Colonic mucosa (tissue), 4 donors: ENCODE measurements around the gene BFSP2. TPM values are rescaled to one million over a fixed set of nuclear protein-coding genes. Genes with fewer than 3 reads are reported as not detected.
"Not testable (repeated sequence)": the region's sequence is repeated elsewhere in the genome, so short reads cannot be mapped to it uniquely, and the experiment has no call there.

Experiments used
- DNase-seq: peaks from one replicate; pipeline ENCODE4 v3.0.0-alpha.2; 2020
- H3K27ac ChIP-seq: fragments of 200-600 bp; one replicate; pipeline ENCODE4 v1.8.0; 2021
- H3K27me3 ChIP-seq: fragments of 200-600 bp; one replicate; pipeline ENCODE4 v1.8.0; 2021
- H3K36me3 ChIP-seq: fragments of 200-600 bp; one replicate; pipeline ENCODE4 v1.8.0; 2021
- H3K4me1 ChIP-seq: fragments of 200-600 bp; one replicate; pipeline ENCODE4 v1.8.0; 2021; ENCODE audit warnings: mild to moderate bottlenecking
- H3K4me3 ChIP-seq: fragments of 200-600 bp; one replicate; pipeline ENCODE4 v1.8.0; 2021
- H3K9ac ChIP-seq, 2 donors: one replicate each; pipeline ENCODE4 v1.7.0; 2013; ENCODE audit warnings: control low read depth in 2 of 2, low read depth in 2 of 2, low read length in 2 of 2
- H3K9me3 ChIP-seq: fragments of 200-600 bp; one replicate; pipeline ENCODE4 v1.8.0; 2021
- CTCF ChIP-seq: fragments of 200-600 bp; IDR thresholded peaks from one replicate; pipeline ENCODE4 v1.8.0; 2022; ENCODE audit warnings: antibody characterized with exemption, mild to moderate bottlenecking
- intact Hi-C: fragments of 100-400 bp; cut with DNase I; formaldehyde crosslinking; loops from one replicate; pipeline ENCODE4 v1.14.1; 2022
- total RNA-seq, 2 donors: library from RNA; stranded (reverse); fragmentation: NEBNext Ultra II Directional in 1 of 2; extraction: Animal tissue kit (Norgen Biotek cat#: 25700) in 1 of 2; gene quantifications; one replicate each; pipeline ENCODE4 v1.2.1, GENCODE V29; 2021
- donor health status: healthy.
- donor health status: DM: no; HTN: no; CAD: no.
- donor health status: DM: no; HTN: no; CAD: no.

The BFSP2 gene
- total RNA-seq, 2 donors from 2014 or later = 0.64 TPM; not detected in 1

DNA sequence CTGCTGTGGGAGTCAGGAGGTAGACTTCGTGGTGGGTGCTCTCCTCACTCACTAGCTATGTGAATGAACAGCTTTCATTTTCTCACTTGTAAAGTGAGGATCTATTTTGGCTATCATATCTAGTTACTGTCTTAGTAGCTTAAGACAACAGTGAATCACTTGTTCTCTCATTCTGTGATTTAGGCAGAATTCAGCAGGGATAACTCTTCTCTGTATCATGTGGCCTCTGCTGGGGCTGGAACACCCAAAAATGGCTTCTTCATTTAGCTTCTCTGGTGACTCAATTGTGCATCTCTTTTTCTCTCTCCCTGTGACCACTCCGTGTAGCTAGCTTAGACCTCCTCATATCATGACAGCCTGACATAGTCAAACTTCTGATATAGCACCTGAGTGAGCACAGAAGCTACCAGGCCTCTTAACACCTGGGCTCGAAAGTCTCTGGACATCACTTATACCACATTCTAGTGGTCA is 68.4 kb downstream of the BFSP2 start:
- H3K9me3 ChIP-seq = no peaks in the 10 kb centered on the region
- H3K27ac ChIP-seq = no peak overlapping the region
- no peak overlapping the region for H3K4me3 ChIP-seq
- no peaks in the 10 kb centered on the region for H3K27me3 ChIP-seq
- no peak overlapping the region for H3K9ac ChIP-seq
- no peak for TF ChIP-seq CTCF
- DNase-seq = no peak
- intact Hi-C loops = loop anchor here (10.0 kb wide), 1 partner anchor 107 kb away; the partner anchor contains the start of gene CDV3
- no peaks in the 10 kb centered on the region for H3K36me3 ChIP-seq
- peaks cover 2% of the 10 kb centered on the region for H3K4me1 ChIP-seq

- intact Hi-C loops = loop anchor here (10.0 kb wide), 1 partner anchor 106 kb away; the partner anchor contains the start of gene CDV3
- Histone ChIP-seq H3K9me3 (no peaks in the 10 kb centered on the region), H3K36me3 (no peaks in the 10 kb centered on the region), H3K4me1 (no peaks in the 10 kb centered on the region), H3K4me3 (no peak overlapping the region), H3K27ac (no peak overlapping the region), H3K9ac (no peak overlapping the region), H3K27me3 (no peaks in the 10 kb centered on the region)
- no peak for TF ChIP-seq CTCF
- no peak for DNase-seq
Observed at GRCh38 chr3:133469140-133469731, 69.4 kb downstream of the BFSP2 start.

GRCh38 chr3:133472242-133472641 is 72.4 kb downstream of the BFSP2 start:
- Histone ChIP-seq H3K4me1 (no peaks in the 10 kb centered on the region), H3K36me3 (no peaks in the 10 kb centered on the region), H3K4me3 (no peak overlapping the region), H3K27ac (no peak overlapping the region), H3K9ac (no peak overlapping the region), H3K27me3 (no peaks in the 10 kb centered on the region), H3K9me3 (no peaks in the 10 kb centered on the region)
- peak; percentile 56 for DNase-seq
- TF ChIP-seq CTCF = no peak
- intact Hi-C loops = no loop called here

DNA sequence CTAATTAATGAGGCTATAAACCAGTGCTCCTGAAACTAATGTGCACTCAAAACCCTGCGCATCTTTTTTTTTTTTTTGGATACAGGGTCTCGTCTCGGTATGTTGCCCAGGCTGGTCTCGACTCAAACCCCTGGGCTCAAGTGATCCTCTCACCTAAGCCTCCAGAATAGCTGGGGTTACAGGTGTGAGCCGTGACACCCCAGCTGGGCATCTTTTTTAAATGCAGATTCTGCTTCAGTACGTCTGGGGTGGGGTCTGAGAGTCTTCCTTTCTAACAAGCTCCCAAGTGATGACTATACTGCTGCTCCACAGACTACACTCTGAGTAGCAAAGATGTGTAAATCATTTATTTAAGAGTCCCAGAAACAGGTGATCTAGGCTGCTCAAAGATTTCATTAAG is 73.0 kb downstream of the BFSP2 start:
- no peak for DNase-seq
- Histone ChIP-seq H3K4me3 (no peak overlapping the region), H3K27me3 (no peaks in the 10 kb centered on the region), H3K4me1 (no peaks in the 10 kb centered on the region), H3K9me3 (no peaks in the 10 kb centered on the region), H3K27ac (no peak overlapping the region), H3K9ac (no peak overlapping the region), H3K36me3 (no peaks in the 10 kb centered on the region)
- no peak for TF ChIP-seq CTCF
- intact Hi-C loops = no loop called here

DNA sequence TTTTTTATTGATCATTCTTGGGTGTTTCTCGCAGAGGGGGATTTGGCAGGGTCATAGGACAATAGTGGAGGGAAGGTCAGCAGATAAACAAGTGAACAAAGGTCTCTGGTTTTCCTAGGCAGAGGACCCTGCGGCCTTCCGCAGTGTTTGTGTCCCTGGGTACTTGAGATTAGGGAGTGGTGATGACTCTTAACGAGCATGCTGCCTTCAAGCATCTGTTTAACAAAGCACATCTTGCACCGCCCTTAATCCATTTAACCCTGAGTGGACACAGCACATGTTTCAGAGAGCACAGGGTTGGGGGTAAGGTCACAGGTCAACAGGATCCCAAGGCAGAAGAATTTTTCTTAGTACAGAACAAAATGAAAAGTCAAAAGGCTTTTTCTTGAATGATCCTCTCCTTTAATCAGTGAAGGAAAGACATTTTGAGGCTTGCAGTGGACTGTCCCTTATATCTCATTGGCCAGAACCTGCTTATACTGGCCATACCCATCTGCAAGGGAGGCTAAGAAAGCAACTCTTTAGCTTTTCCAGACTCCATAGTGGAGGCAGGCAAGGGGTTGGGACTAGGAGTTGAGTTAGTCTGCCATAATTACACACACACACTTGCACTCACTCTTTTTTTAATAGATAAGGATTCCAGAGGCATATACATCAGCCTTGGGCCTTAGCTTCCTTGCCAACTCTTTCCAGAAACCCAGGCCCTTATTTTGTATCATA is 73.8 kb downstream of the BFSP2 start:
- H3K27ac ChIP-seq = peak overlapping the region; percentile 38
- H3K4me3 ChIP-seq, H3K36me3 ChIP-seq, DNase-seq, H3K9me3 ChIP-seq, H3K9ac ChIP-seq, intact Hi-C loops, H3K4me1 ChIP-seq, H3K27me3 ChIP-seq: not testable (repeated sequence)

DNA sequence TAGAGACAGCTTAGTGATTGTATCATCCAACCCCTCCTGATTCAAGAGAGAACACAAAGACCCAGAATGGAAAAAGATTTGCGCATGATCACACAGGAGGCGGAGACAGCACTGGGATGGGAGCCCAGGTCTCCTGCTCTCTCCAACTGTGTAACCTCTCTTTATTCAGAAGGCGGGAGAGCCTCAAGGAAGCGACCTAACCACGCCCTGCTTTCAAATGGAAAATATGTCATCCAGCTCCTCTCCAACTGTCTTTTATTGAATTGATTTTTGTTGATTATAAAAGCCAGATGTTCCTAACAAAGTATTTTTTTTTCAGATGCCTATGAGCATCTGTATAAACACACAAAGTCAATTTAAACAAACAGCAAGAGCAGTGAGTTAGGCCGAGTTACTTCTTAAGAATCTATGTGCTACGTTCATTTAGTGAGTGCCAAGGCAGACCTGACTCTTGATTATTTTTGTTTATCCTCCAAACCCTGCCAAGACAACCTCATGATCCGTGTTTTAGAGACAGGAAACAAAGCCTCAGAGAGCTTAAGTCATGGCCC is 74.5 kb downstream of the BFSP2 start:
- intact Hi-C loops = no loop called here
- peak overlapping the region; percentile 38 for H3K27ac ChIP-seq
- H3K4me1 ChIP-seq = no peaks in the 10 kb centered on the region
- TF ChIP-seq CTCF = no peak
- H3K9ac ChIP-seq = no peak overlapping the region
- H3K36me3 ChIP-seq = no peaks in the 10 kb centered on the region
- peak; percentile 74 for DNase-seq
- H3K4me3 ChIP-seq = no peak overlapping the region
- H3K27me3 ChIP-seq = no peaks in the 10 kb centered on the region
- no peaks in the 10 kb centered on the region for H3K9me3 ChIP-seq
